GM12878 (cell line): ENCODE results near the gene TPBGL. TPM values are rescaled to one million over a fixed set of nuclear protein-coding genes. Genes with fewer than 3 reads are reported as not detected.

Experiments used
- BHLHE40 ChIP-seq, 2 experiments: fragments of 450-650 bp in 1 of 2; IDR thresholded peaks; 2 replicates each; pipeline ENCODE4 v1.6.1; 2011 to 2017; ENCODE audit warnings: low read depth in 2 of 2, borderline replicate concordance in 1 of 2, improper control_type of control experiment in 1 of 2, low read length in 1 of 2, mild to moderate bottlenecking in 1 of 2
- CEBPB ChIP-seq, 2 experiments: fragments of 150-350 bp in 1 of 2; IDR thresholded peaks; 2 replicates each; pipeline ENCODE4 v1.6.1; 2012 to 2014; ENCODE audit warnings: low read depth in 2 of 2, low read length in 2 of 2, borderline replicate concordance in 1 of 2, inconsistent platforms in 1 of 2
- FOXK2 ChIP-seq: fragments of 450-650 bp; IDR thresholded peaks from 2 replicates; pipeline ENCODE4 v1.6.1; 2017; ENCODE audit warnings: mild to moderate bottlenecking, moderate library complexity
- MXI1 ChIP-seq: fragments of 150-350 bp; IDR thresholded peaks from 2 replicates; pipeline ENCODE4 v1.6.1; 2011; ENCODE audit warnings: low read depth, mild to moderate bottlenecking, inconsistent platforms, low read length, improper control_type of control experiment
- NBN ChIP-seq: fragments of 450-650 bp; IDR thresholded peaks from 2 replicates; pipeline ENCODE4 v1.6.1; 2016
- NFIC ChIP-seq: IDR thresholded peaks from 2 replicates; pipeline ENCODE4 v1.6.1; 2012; ENCODE audit warnings: low read depth, mild to moderate bottlenecking, inconsistent platforms, low read length, moderate library complexity
- TCF3 ChIP-seq: IDR thresholded peaks from 2 replicates; pipeline ENCODE4 v1.6.1; 2012; ENCODE audit warnings: low read depth, mild to moderate bottlenecking, low read length, borderline replicate concordance; ENCODE audit not compliant: insufficient read depth
- polyA plus RNA-seq, 11 experiments: library from polyadenylated mRNA; depleted of rRNA in 4 of 11; unstranded in 6 of 11; stranded (reverse) in 5 of 11; fragments of >200 nt; fragmentation: Nextera tagmentation in 4 of 11; fragmentation: Illumina TruSeq in 1 of 11; extraction: Ambion mirVana in 4 of 11; extraction: Trizol in 1 of 11; gene quantifications; 1 replicate in 1 of 11; 2 replicates in 10 of 11; pipeline versions ENCODE4 v1.2.1 to v1.2.3, GENCODE V29; 2011 to 2016; ENCODE audit warnings: inconsistent platforms in 2 of 11, missing spikeins in 2 of 11, low read depth in 1 of 11
- total RNA-seq, 4 experiments: library from RNA; depleted of rRNA in 3 of 4; stranded (reverse); fragments of >200 nt in 3 of 4; fragmentation: Illumina TruSeq in 1 of 4; extraction: Trizol in 1 of 4; gene quantifications; 2 replicates each; pipeline versions ENCODE4 v1.2.1 to v1.2.3, GENCODE V29; 2013 to 2021
- TF ChIP-seq, protein P1 (sequence below): fragments of 450-650 bp; IDR thresholded peaks from 2 replicates; pipeline ENCODE4 v1.6.1; 2017; ENCODE audit warnings: mild to moderate bottlenecking, moderate library complexity
- TF ChIP-seq, protein P2 (sequence below): fragments of 450-650 bp; conservative IDR thresholded peaks from 2 replicates; pipeline ENCODE4 v1.6.1; 2017; ENCODE audit warnings: mild to moderate bottlenecking, moderate library complexity
- TF ChIP-seq, protein P3 (sequence below): IDR thresholded peaks from 2 replicates; pipeline ENCODE4 v1.6.1; 2012; ENCODE audit warnings: improper control_type of control experiment, low read depth, low read length; ENCODE audit not compliant: insufficient replicate concordance

TPBGL gene
- total and polyA plus RNA-seq, 10 of the 15 experiments (the other 5 are each of a cell fraction or from before 2014, with no cell fraction given) = not detected

DNA sequence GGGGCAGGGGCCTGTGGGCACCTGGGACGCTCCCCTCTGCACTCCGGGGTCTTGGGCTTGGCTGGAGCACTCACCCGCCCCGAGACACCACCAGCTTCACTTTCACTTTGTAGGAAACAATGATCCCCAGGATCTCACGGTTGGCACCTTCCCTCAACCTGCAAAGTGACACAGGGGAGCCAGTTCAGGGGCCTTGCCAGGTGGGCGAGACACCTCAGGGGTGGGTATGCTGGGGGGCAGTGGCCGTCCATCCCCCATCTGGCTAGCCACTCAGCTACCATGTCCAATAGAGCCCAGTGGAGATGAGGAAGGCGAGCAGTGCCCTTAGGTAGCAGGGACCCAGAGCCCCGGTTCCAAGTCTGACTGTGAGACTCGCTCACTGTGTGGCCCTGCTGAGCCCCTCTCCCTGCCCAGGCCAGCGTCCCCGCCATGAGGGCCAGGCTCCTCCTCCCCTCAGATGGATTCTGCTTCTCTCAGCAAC, 32.3 kb downstream of the TPBGL start (continued):
- TF ChIP-seq CEBPB (IDR thresholded peaks at IDR 0.05; ENCODE audit: borderline replicate concordance in 1 of 2, low read depth in 2 of 2, low read length in 2 of 2) (no peak), FOXK2 (no peak), MXI1 (no peak), BHLHE40 (IDR thresholded peaks at IDR 0.05; ENCODE audit: borderline replicate concordance in 1 of 2, low read depth in 2 of 2, low read length in 1 of 2) (no peak), TCF3 (no peak), NBN (no peak), NFIC (no peak)
- TF ChIP-seq, protein P1, sequence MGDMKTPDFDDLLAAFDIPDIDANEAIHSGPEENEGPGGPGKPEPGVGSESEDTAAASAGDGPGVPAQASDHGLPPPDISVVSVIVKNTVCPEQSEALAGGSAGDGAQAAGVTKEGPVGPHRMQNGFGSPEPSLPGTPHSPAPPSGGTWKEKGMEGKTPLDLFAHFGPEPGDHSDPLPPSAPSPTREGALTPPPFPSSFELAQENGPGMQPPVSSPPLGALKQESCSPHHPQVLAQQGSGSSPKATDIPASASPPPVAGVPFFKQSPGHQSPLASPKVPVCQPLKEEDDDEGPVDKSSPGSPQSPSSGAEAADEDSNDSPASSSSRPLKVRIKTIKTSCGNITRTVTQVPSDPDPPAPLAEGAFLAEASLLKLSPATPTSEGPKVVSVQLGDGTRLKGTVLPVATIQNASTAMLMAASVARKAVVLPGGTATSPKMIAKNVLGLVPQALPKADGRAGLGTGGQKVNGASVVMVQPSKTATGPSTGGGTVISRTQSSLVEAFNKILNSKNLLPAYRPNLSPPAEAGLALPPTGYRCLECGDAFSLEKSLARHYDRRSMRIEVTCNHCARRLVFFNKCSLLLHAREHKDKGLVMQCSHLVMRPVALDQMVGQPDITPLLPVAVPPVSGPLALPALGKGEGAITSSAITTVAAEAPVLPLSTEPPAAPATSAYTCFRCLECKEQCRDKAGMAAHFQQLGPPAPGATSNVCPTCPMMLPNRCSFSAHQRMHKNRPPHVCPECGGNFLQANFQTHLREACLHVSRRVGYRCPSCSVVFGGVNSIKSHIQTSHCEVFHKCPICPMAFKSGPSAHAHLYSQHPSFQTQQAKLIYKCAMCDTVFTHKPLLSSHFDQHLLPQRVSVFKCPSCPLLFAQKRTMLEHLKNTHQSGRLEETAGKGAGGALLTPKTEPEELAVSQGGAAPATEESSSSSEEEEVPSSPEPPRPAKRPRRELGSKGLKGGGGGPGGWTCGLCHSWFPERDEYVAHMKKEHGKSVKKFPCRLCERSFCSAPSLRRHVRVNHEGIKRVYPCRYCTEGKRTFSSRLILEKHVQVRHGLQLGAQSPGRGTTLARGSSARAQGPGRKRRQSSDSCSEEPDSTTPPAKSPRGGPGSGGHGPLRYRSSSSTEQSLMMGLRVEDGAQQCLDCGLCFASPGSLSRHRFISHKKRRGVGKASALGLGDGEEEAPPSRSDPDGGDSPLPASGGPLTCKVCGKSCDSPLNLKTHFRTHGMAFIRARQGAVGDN = no peak
- TF ChIP-seq, protein P2, sequence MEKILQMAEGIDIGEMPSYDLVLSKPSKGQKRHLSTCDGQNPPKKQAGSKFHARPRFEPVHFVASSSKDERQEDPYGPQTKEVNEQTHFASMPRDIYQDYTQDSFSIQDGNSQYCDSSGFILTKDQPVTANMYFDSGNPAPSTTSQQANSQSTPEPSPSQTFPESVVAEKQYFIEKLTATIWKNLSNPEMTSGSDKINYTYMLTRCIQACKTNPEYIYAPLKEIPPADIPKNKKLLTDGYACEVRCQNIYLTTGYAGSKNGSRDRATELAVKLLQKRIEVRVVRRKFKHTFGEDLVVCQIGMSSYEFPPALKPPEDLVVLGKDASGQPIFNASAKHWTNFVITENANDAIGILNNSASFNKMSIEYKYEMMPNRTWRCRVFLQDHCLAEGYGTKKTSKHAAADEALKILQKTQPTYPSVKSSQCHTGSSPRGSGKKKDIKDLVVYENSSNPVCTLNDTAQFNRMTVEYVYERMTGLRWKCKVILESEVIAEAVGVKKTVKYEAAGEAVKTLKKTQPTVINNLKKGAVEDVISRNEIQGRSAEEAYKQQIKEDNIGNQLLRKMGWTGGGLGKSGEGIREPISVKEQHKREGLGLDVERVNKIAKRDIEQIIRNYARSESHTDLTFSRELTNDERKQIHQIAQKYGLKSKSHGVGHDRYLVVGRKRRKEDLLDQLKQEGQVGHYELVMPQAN = no peak
- TF ChIP-seq, protein P3, sequence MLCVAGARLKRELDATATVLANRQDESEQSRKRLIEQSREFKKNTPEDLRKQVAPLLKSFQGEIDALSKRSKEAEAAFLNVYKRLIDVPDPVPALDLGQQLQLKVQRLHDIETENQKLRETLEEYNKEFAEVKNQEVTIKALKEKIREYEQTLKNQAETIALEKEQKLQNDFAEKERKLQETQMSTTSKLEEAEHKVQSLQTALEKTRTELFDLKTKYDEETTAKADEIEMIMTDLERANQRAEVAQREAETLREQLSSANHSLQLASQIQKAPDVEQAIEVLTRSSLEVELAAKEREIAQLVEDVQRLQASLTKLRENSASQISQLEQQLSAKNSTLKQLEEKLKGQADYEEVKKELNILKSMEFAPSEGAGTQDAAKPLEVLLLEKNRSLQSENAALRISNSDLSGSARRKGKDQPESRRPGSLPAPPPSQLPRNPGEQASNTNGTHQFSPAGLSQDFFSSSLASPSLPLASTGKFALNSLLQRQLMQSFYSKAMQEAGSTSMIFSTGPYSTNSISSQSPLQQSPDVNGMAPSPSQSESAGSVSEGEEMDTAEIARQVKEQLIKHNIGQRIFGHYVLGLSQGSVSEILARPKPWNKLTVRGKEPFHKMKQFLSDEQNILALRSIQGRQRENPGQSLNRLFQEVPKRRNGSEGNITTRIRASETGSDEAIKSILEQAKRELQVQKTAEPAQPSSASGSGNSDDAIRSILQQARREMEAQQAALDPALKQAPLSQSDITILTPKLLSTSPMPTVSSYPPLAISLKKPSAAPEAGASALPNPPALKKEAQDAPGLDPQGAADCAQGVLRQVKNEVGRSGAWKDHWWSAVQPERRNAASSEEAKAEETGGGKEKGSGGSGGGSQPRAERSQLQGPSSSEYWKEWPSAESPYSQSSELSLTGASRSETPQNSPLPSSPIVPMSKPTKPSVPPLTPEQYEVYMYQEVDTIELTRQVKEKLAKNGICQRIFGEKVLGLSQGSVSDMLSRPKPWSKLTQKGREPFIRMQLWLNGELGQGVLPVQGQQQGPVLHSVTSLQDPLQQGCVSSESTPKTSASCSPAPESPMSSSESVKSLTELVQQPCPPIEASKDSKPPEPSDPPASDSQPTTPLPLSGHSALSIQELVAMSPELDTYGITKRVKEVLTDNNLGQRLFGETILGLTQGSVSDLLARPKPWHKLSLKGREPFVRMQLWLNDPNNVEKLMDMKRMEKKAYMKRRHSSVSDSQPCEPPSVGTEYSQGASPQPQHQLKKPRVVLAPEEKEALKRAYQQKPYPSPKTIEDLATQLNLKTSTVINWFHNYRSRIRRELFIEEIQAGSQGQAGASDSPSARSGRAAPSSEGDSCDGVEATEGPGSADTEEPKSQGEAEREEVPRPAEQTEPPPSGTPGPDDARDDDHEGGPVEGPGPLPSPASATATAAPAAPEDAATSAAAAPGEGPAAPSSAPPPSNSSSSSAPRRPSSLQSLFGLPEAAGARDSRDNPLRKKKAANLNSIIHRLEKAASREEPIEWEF = no peak
- TF ChIP-seq, all 136 proteins: peak for 0
